Stimulated activated naive CD8-positive, alpha-beta T cell treated with anti-CD3 and anti-CD28 coated beads, Interleukin-15, amount 100 ng/mL, for 72 hours (primary cell): ENCODE results near the gene TWIST1.

Experiments
- ATAC-seq: fragments of 150-1000 bp; cut with Tn5 transposase; 2 replicates; pipeline ENCODE4 v1.10.0; 2021; ENCODE audit warnings: mild to moderate bottlenecking, moderate library complexity
- DNase-seq, 2 donors: peaks; one replicate each; pipeline ENCODE4 v3.0.0; 2021 to 2022
- H3K27ac Mint-ChIP-seq, 2 donors: one replicate each; pipeline ENCODE4 v1.8.0; 2022; ENCODE audit warnings: mild to moderate bottlenecking in 2 of 2, mixed read lengths in 2 of 2, moderate library complexity in 2 of 2
- H3K27me3 Mint-ChIP-seq: one replicate; pipeline ENCODE4 v1.8.0; 2022; ENCODE audit warnings: mixed read lengths
- H3K4me1 Mint-ChIP-seq: one replicate; pipeline ENCODE4 v1.8.0; 2022; ENCODE audit warnings: mild to moderate bottlenecking, mixed read lengths
- H3K4me3 Mint-ChIP-seq, 2 donors: one replicate each; pipeline ENCODE4 v1.8.0; 2022; ENCODE audit warnings: mild to moderate bottlenecking in 2 of 2, mixed read lengths in 2 of 2, moderate library complexity in 1 of 2
- H3K9me3 Mint-ChIP-seq, 2 donors: one replicate each; pipeline ENCODE4 v1.8.0; 2022; ENCODE audit warnings: mixed read lengths in 2 of 2

The TWIST1 gene

GRCh38 chr7:19090526-19090925 is 26.9 kb downstream of the TWIST1 start:
- ATAC-seq (no peak), DNase-seq (no peak)
- H3K4me3 Mint-ChIP-seq: no peak overlapping the region
- no peaks in the 10 kb centered on the region for H3K4me1 Mint-ChIP-seq
- peaks cover 0 to 4% of the 10 kb centered on the region in 2 donors for H3K9me3 Mint-ChIP-seq
- no peaks in the 10 kb centered on the region for H3K27me3 Mint-ChIP-seq
- H3K27ac Mint-ChIP-seq: no peak overlapping the region

GRCh38 chr7:19089797-19090196 is 27.6 kb downstream of the TWIST1 start:
- no peak overlapping the region for H3K4me3 Mint-ChIP-seq
- DNase-seq (no peak), ATAC-seq (no peak)
- no peak overlapping the region for H3K27ac Mint-ChIP-seq
- no peaks in the 10 kb centered on the region for H3K27me3 Mint-ChIP-seq
- H3K4me1 Mint-ChIP-seq: no peaks in the 10 kb centered on the region
- H3K9me3 Mint-ChIP-seq: peaks cover 0 to 4% of the 10 kb centered on the region in 2 donors

GRCh38 chr7:19089378-19089777 is 28.1 kb downstream of the TWIST1 start:
- Mint-ChIP-seq H3K9me3 (peaks cover 0 to 4% of the 10 kb centered on the region in 2 donors), H3K27ac (no peak overlapping the region), H3K4me1 (no peaks in the 10 kb centered on the region), H3K4me3 (no peak overlapping the region), H3K27me3 (no peaks in the 10 kb centered on the region)
- no peak for DNase-seq
- ATAC-seq: no peak

GRCh38 chr7:19080093-19080492 is 37.3 kb downstream of the TWIST1 start:
- Mint-ChIP-seq H3K9me3 (peaks cover 7 to 16% of the 10 kb centered on the region in 2 donors), H3K27me3 (no peaks in the 10 kb centered on the region), H3K4me3 (no peak overlapping the region), H3K4me1 (no peaks in the 10 kb centered on the region), H3K27ac (no peak overlapping the region)
- no peak for ATAC-seq
- no peak for DNase-seq

- Mint-ChIP-seq H3K4me1 (no peaks in the 10 kb centered on the region), H3K27me3 (no peaks in the 10 kb centered on the region), H3K27ac (no peak overlapping the region), H3K9me3 (peaks cover 7 to 16% of the 10 kb centered on the region in 2 donors), H3K4me3 (no peak overlapping the region)
- DNase-seq (no peak), ATAC-seq (no peak)
Measured at GRCh38 chr7:19079066-19079465, 38.4 kb downstream of the TWIST1 start.

- no peaks in the 10 kb centered on the region for H3K27me3 Mint-ChIP-seq
- no peaks in the 10 kb centered on the region for H3K4me1 Mint-ChIP-seq
- no peak for ATAC-seq
- no peak overlapping the region for H3K4me3 Mint-ChIP-seq
- DNase-seq: no peak
- H3K9me3 Mint-ChIP-seq: no peaks in the 10 kb centered on the region
- no peak overlapping the region for H3K27ac Mint-ChIP-seq
Measured at GRCh38 chr7:19069842-19070241, 47.6 kb downstream of the TWIST1 start.

GRCh38 chr7:19066170-19066569 is 51.3 kb downstream of the TWIST1 start:
- DNase-seq: no peak
- Mint-ChIP-seq H3K4me1 (no peaks in the 10 kb centered on the region), H3K27me3 (no peaks in the 10 kb centered on the region), H3K4me3 (no peak overlapping the region), H3K27ac (no peak overlapping the region), H3K9me3 (peaks cover 0 to 6% of the 10 kb centered on the region in 2 donors)
- no peak for ATAC-seq
